ENCODE results near the gene METTL25.

DNA sequence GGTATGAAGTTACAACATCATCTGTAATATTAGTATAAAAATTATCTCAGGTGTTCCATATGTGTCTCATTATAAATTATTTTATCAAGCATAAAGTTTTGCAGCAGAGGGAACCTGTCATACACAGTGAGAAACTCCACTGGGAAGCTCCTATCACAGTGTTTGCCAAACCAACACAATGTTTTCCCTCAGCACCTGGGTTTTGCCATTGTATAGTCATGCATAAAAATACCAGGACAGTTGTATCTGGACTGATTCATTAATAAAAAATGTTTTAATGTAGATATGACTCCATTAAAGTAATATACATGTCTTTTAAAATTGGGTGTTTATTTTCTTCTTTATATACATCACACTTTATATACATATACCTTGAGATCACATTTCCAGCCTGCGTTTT, 56.6 kb downstream of the METTL25 start:
- TF ChIP-seq SP2 (IDR thresholded peaks at IDR 0.05; ENCODE audit: low read length) (no peak), TBP (IDR thresholded peaks at IDR 0.05; ENCODE audit: low read depth, low read length) (no peak), KDM1A (IDR thresholded peaks at IDR 0.05; ENCODE audit: borderline replicate concordance, low read length) (no peak), HDAC2 (IDR thresholded peaks at IDR 0.05; ENCODE audit: borderline replicate concordance in 1 of 2, low read depth in 2 of 2, low read length in 2 of 2) (no peak), CHD1 (IDR thresholded peaks at IDR 0.05; ENCODE audit: low read depth, low read length) (no peak), SP1 (IDR thresholded peaks at IDR 0.05; ENCODE audit: low read depth, low read length) (no peak), SIX5 (IDR thresholded peaks at IDR 0.05; ENCODE audit: low read depth, low read length) (no peak), EZH2 (IDR thresholded peaks at IDR 0.05; ENCODE audit: low read depth, low read length, severe bottlenecking) (no peak), CTBP2 (IDR thresholded peaks at IDR 0.05; ENCODE audit: borderline replicate concordance, insufficient read depth, insufficient read length, low read length) (no peak), EP300 (IDR thresholded peaks at IDR 0.05; ENCODE audit: borderline replicate concordance in 1 of 2, low read depth in 2 of 2, low read length in 2 of 2) (no peak), PHF8 (conservative IDR thresholded peaks at IDR 0.05; ENCODE audit: low read depth, low read length) (no peak)
- TF ChIP-seq, protein P1, sequence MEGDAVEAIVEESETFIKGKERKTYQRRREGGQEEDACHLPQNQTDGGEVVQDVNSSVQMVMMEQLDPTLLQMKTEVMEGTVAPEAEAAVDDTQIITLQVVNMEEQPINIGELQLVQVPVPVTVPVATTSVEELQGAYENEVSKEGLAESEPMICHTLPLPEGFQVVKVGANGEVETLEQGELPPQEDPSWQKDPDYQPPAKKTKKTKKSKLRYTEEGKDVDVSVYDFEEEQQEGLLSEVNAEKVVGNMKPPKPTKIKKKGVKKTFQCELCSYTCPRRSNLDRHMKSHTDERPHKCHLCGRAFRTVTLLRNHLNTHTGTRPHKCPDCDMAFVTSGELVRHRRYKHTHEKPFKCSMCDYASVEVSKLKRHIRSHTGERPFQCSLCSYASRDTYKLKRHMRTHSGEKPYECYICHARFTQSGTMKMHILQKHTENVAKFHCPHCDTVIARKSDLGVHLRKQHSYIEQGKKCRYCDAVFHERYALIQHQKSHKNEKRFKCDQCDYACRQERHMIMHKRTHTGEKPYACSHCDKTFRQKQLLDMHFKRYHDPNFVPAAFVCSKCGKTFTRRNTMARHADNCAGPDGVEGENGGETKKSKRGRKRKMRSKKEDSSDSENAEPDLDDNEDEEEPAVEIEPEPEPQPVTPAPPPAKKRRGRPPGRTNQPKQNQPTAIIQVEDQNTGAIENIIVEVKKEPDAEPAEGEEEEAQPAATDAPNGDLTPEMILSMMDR (IDR thresholded peaks at IDR 0.05; ENCODE audit: control extremely low read depth in 1 of 3, insufficient read depth in 1 of 3, low read depth in 1 of 3, low read length in 3 of 3) = no peak
